Measurements from ENCODE around the gene DTX3L. TPM values are rescaled to one million over a fixed set of nuclear protein-coding genes. Genes with fewer than 3 reads are reported as not detected.
"Not testable (repeated sequence)": the region's sequence is repeated elsewhere in the genome, so short reads cannot be mapped to it uniquely, and the experiment has no call there.

The DTX3L gene
- polyA plus RNA-seq, 3 donors = 8.6 to 29.0 (median 17.7) TPM

DNA sequence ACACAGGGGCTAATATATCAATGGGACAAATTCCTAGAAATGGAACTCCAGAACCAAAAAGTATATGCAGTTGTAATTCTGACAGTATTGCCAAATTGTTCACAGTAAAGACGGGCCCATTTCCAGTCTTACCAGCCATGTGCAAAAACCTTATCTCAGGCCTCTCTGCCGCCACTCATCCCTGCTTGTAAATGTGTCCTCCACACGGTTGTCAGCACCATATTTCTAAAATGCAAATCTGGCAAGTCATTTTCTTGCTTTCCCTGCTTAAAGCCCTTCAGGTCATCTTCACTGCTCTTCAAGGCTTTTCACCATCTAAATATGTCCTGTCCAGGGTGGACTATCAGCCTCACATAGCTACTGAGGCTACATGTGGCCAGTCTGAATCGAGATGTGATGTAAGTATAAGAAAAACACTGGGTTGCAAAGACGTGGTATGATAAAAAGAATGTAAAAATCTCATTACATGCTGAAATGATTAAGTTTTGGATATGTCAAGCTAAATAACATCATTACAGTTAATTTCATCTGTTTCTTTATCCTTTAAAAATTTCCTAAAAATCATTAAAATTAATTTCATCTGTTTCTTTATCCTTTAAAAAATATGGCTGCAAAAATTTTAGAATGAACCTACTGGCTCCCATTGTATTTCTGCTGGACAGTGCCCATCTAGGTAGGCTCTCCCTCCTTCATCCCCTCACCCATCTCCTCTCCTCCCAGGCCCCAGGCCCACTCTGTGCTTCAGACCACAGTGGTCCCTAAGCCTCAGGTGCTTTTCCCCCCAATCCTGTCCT is 1.0 kb upstream of the DTX3L start:
- H2AFZ ChIP-seq (ENCODE audit: insufficient read depth, low read depth, low read length, poor library complexity, severe bottlenecking) = peak overlapping the region; percentile 100
- H3K9me3 ChIP-seq (replicated peaks in 1 of 2; ENCODE audit: control insufficient read depth in 1 of 2, insufficient read depth in 1 of 2, low read length in 2 of 2) = no peaks in the 10 kb centered on the region
- H3K4me1 ChIP-seq (ENCODE audit: control insufficient read depth in 1 of 2, insufficient read depth in 2 of 2, low read length in 2 of 2) = peaks cover 20 to 24% of the 10 kb centered on the region in 2 donors
- H3K27me3 ChIP-seq (ENCODE audit: control insufficient read depth in 2 of 2, insufficient read depth in 2 of 2, low read length in 2 of 2) = no peaks in the 10 kb centered on the region
- H3K9ac ChIP-seq (ENCODE audit: insufficient read depth, low read length, poor library complexity, severe bottlenecking) = peak overlapping the region; percentile 95
- H4K20me1 ChIP-seq (ENCODE audit: insufficient read depth, low read length) = peaks cover 18% of the 10 kb centered on the region
- peaks cover 0 to 2% (median 1%) of the 10 kb centered on the region in 3 donors for H3K27me3 Mint-ChIP-seq (ENCODE audit: low read depth in 3 of 3)
- H3K27ac Mint-ChIP-seq = peak overlapping the region; percentile 79 to 97 (median 93)
- intact Hi-C loops (cut with micrococcal nuclease) = loop anchor here in 1 of 2 donors (10.0 kb wide), 1 partner anchor 52 kb away; no protein-coding TSS in a partner anchor
- peak overlapping the region; percentile 87 to 98 for H3K27ac ChIP-seq (ENCODE audit: low read depth in 1 of 2, low read length in 2 of 2)
- 77% methylated on average over 4 of the region's 5 CpGs for WGBS (ENCODE audit: insufficient coverage)
- TF ChIP-seq, protein P1, sequence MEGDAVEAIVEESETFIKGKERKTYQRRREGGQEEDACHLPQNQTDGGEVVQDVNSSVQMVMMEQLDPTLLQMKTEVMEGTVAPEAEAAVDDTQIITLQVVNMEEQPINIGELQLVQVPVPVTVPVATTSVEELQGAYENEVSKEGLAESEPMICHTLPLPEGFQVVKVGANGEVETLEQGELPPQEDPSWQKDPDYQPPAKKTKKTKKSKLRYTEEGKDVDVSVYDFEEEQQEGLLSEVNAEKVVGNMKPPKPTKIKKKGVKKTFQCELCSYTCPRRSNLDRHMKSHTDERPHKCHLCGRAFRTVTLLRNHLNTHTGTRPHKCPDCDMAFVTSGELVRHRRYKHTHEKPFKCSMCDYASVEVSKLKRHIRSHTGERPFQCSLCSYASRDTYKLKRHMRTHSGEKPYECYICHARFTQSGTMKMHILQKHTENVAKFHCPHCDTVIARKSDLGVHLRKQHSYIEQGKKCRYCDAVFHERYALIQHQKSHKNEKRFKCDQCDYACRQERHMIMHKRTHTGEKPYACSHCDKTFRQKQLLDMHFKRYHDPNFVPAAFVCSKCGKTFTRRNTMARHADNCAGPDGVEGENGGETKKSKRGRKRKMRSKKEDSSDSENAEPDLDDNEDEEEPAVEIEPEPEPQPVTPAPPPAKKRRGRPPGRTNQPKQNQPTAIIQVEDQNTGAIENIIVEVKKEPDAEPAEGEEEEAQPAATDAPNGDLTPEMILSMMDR (IDR thresholded peaks at IDR 0.05) = no peak
- DNase-seq = no peak
- peak overlapping the region; percentile 98 for H3K4me2 ChIP-seq (replicated peaks; ENCODE audit: extremely low read depth, low read length, poor library complexity, severe bottlenecking)
- H3K36me3 Mint-ChIP-seq = peaks cover 47% of the 10 kb centered on the region in 2 donors
- no peaks in the 10 kb centered on the region for H3K9me3 Mint-ChIP-seq
- H3K79me2 ChIP-seq (ENCODE audit: insufficient read depth, low read length) = peaks cover 71% of the 10 kb centered on the region
- peak overlapping the region; percentile 98 to 99 (median 98) for H3K4me3 ChIP-seq (replicated peaks in 1 of 3; ENCODE audit: low read depth in 2 of 3, low read length in 3 of 3)
- H3K4me1 Mint-ChIP-seq = peaks cover 57% of the 10 kb centered on the region
- H3K36me3 ChIP-seq (replicated peaks in 1 of 2; ENCODE audit: control insufficient read depth in 1 of 2, insufficient read depth in 2 of 2, low read length in 2 of 2) = peaks cover 38 to 47% of the 10 kb centered on the region in 2 donors
- peak overlapping the region; percentile 89 to 99 for H3K4me3 Mint-ChIP-seq

DNA sequence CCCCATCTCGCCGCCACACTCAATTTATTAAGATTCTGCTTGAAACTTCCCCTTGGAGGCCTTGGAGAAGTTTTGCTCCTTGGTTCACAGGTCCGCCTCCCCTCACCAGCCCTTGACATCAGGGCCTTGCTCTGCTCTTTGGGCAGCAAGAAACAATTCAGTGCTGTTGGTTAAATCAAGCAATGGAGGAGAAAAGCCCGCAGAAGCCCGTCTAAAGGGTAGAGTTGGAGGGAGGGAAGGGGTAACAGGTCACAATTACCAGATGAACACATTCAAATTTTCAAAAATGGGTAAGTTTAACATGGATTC is 467 bp upstream of the DTX3L start:
- H4K20me1 ChIP-seq (ENCODE audit: insufficient read depth, low read length) = peaks cover 21% of the 10 kb centered on the region
- H3K36me3 ChIP-seq (replicated peaks in 1 of 2; ENCODE audit: control insufficient read depth in 1 of 2, insufficient read depth in 2 of 2, low read length in 2 of 2) = peaks cover 37 to 47% of the 10 kb centered on the region in 2 donors
- intact Hi-C loops (cut with micrococcal nuclease) = loop anchor here in 1 of 2 donors (2.0 to 10.0 kb wide), 2 partner anchors 51 to 115 kb away; no protein-coding TSS in a partner anchor
- H3K27ac ChIP-seq (ENCODE audit: low read depth in 1 of 2, low read length in 2 of 2) = peak overlapping the region; percentile 87 to 98
- Mint-ChIP-seq H3K4me3 (peak overlapping the region; percentile 89 to 99), H3K4me1 (peaks cover 58% of the 10 kb centered on the region), H3K27me3 (ENCODE audit: low read depth in 3 of 3) (peaks cover 0 to 2% (median 1%) of the 10 kb centered on the region in 3 donors), H3K9me3 (no peaks in the 10 kb centered on the region), H3K27ac (peak overlapping the region; percentile 79 to 97 (median 93)), H3K36me3 (peaks cover 46 to 49% of the 10 kb centered on the region in 2 donors)
- no peaks in the 10 kb centered on the region for H3K27me3 ChIP-seq (ENCODE audit: control insufficient read depth in 2 of 2, insufficient read depth in 2 of 2, low read length in 2 of 2)
- 10% methylated on average over 2 of the region's 5 CpGs for WGBS (ENCODE audit: insufficient coverage)
- H3K79me2 ChIP-seq (ENCODE audit: insufficient read depth, low read length) = peaks cover 71% of the 10 kb centered on the region
- H3K9me3 ChIP-seq (replicated peaks in 1 of 2; ENCODE audit: control insufficient read depth in 1 of 2, insufficient read depth in 1 of 2, low read length in 2 of 2) = no peaks in the 10 kb centered on the region
- peak overlapping the region; percentile 98 to 99 (median 98) for H3K4me3 ChIP-seq (replicated peaks in 1 of 3; ENCODE audit: low read depth in 2 of 3, low read length in 3 of 3)
- H3K9ac ChIP-seq (ENCODE audit: insufficient read depth, low read length, poor library complexity, severe bottlenecking) = peak overlapping the region; percentile 95
- peak in 1 of 3 donors; percentile 18 for DNase-seq
- peak overlapping the region; percentile 100 for H2AFZ ChIP-seq (ENCODE audit: insufficient read depth, low read depth, low read length, poor library complexity, severe bottlenecking)
- peak overlapping the region; percentile 98 for H3K4me2 ChIP-seq (replicated peaks; ENCODE audit: extremely low read depth, low read length, poor library complexity, severe bottlenecking)
- peaks cover 20 to 24% of the 10 kb centered on the region in 2 donors for H3K4me1 ChIP-seq (ENCODE audit: control insufficient read depth in 1 of 2, insufficient read depth in 2 of 2, low read length in 2 of 2)
- TF ChIP-seq, protein P1 (IDR thresholded peaks at IDR 0.05) = no peak

DNA sequence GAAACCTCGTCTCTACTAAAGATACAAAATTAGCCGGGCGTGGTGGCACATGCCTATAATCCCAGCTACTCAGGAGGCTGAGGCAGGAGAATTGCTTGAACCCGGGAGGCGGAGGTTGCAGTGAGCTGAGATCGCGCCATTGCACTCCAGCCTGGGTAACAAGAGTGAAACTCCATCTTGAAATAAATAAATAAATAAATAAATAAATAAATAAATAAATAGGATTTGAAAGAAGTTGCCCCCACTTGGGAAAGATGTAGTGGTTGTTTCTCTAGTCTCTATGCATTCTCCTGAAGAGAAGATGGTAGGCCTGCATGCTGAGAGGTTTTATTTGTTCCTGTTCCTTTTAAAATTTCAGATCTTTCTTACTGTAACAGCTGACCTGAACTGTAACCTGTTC is 4.0 kb downstream of the DTX3L start:
- Histone ChIP-seq H4K20me1 (ENCODE audit: insufficient read depth, low read length) (peaks cover 35% of the 10 kb centered on the region), H3K27ac (ENCODE audit: low read depth in 1 of 2, low read length in 2 of 2) (peak overlapping the region in 1 of 2 donors; percentile 25), H3K4me1 (ENCODE audit: control insufficient read depth in 1 of 2, insufficient read depth in 2 of 2, low read length in 2 of 2) (peaks cover 20 to 24% of the 10 kb centered on the region in 2 donors), H3K36me3 (replicated peaks in 1 of 2; ENCODE audit: control insufficient read depth in 1 of 2, insufficient read depth in 2 of 2, low read length in 2 of 2) (peaks cover 56 to 72% of the 10 kb centered on the region in 2 donors), H3K79me2 (ENCODE audit: insufficient read depth, low read length) (peaks cover 56% of the 10 kb centered on the region)
- not testable (repeated sequence) for H3K9me3 Mint-ChIP-seq; H2AFZ ChIP-seq (ENCODE audit: insufficient read depth, low read depth, low read length, poor library complexity, severe bottlenecking); H3K27me3 Mint-ChIP-seq (ENCODE audit: low read depth in 3 of 3); H3K4me3 ChIP-seq (replicated peaks in 1 of 3; ENCODE audit: low read depth in 2 of 3, low read length in 3 of 3); H3K4me2 ChIP-seq (replicated peaks; ENCODE audit: extremely low read depth, low read length, poor library complexity, severe bottlenecking); H3K9me3 ChIP-seq (replicated peaks in 1 of 2; ENCODE audit: control insufficient read depth in 1 of 2, insufficient read depth in 1 of 2, low read length in 2 of 2); H3K4me3 Mint-ChIP-seq; DNase-seq; H3K27me3 ChIP-seq (ENCODE audit: control insufficient read depth in 2 of 2, insufficient read depth in 2 of 2, low read length in 2 of 2); H3K9ac ChIP-seq (ENCODE audit: insufficient read depth, low read length, poor library complexity, severe bottlenecking)
- WGBS (ENCODE audit: insufficient coverage) = no CpG with 5 or more reads among the region's 7 CpGs
- Mint-ChIP-seq H3K27ac (peak overlapping the region in 3 of 7 donors; percentile 39 to 75 (median 55)), H3K36me3 (peaks cover 63% of the 10 kb centered on the region in 2 donors), H3K4me1 (peaks cover 45% of the 10 kb centered on the region)
- intact Hi-C loops (cut with micrococcal nuclease) = loop anchor here in 1 of 2 donors (10.0 kb wide), 1 partner anchor 47 kb away; no protein-coding TSS in a partner anchor
